ENCODE data around the gene CLDND2. TPM values are rescaled to one million over a fixed set of nuclear protein-coding genes. Genes with fewer than 3 reads are reported as not detected.
A peak's percentile ranks its signal among the peaks of the same experiment; 100 is the strongest.
"Not testable (repeated sequence)": the region's sequence is repeated elsewhere in the genome, so short reads cannot be mapped to it uniquely, and the experiment has no call there.

The CLDND2 gene
- total RNA-seq, 1 donor from 2014 or later: 1.9 TPM

GRCh38 chr19:51410950-51411748, 42.3 kb upstream of the CLDND2 start:
- ATAC-seq: no peak
- H3K36me3 ChIP-seq: no peaks in the 10 kb centered on the region
- peaks cover 5% of the 10 kb centered on the region for H3K27me3 ChIP-seq (ENCODE audit: low read depth)
- H3K9me3 ChIP-seq: no peaks in the 10 kb centered on the region
- no peak overlapping the region for H3K27ac ChIP-seq
- H3K4me3 ChIP-seq: no peak overlapping the region
- no peak for TF ChIP-seq CTCF (IDR thresholded peaks at IDR 0.05)
- intact Hi-C loops (cut with DNase I): no loop called here
- DNase-seq: no peak
- H3K4me1 ChIP-seq: no peaks in the 10 kb centered on the region

- no peaks in the 10 kb centered on the region for H3K36me3 ChIP-seq
- DNase-seq (no peak), ATAC-seq (peak; percentile 46 to 82)
- no peak overlapping the region for H3K27ac ChIP-seq
- peaks cover 7% of the 10 kb centered on the region for H3K9me3 ChIP-seq
- intact Hi-C loops (cut with DNase I): no loop called here
- TF ChIP-seq CTCF (IDR thresholded peaks at IDR 0.05): peak; percentile 36
- no peaks in the 10 kb centered on the region for H3K27me3 ChIP-seq (ENCODE audit: low read depth)
- H3K4me1 ChIP-seq: no peaks in the 10 kb centered on the region
- H3K4me3 ChIP-seq: no peak overlapping the region
Observed at GRCh38 chr19:51407511-51408131, 38.8 kb upstream of the CLDND2 start.

- H3K9me3 ChIP-seq: peaks cover 20% of the 10 kb centered on the region
- DNase-seq: no peak
Observed at GRCh38 chr19:51402117-51402516, 33.3 kb upstream of the CLDND2 start.

GRCh38 chr19:51399936-51400335, 31.1 kb upstream of the CLDND2 start:
- H3K27ac ChIP-seq; intact Hi-C loops (cut with DNase I); DNase-seq; H3K4me1 ChIP-seq; H3K4me3 ChIP-seq; H3K27me3 ChIP-seq (ENCODE audit: low read depth); H3K36me3 ChIP-seq; ATAC-seq: not testable (repeated sequence)
- peaks cover 20% of the 10 kb centered on the region for H3K9me3 ChIP-seq

More at GRCh38 chr19:51402117-51402516, 33.3 kb upstream of the CLDND2 start:
- intact Hi-C loops (cut with DNase I): no loop called here
- H3K27ac ChIP-seq: no peak overlapping the region
- no peaks in the 10 kb centered on the region for H3K27me3 ChIP-seq (ENCODE audit: low read depth)
- H3K4me1 ChIP-seq: no peaks in the 10 kb centered on the region
- no peaks in the 10 kb centered on the region for H3K36me3 ChIP-seq
- TF ChIP-seq CTCF (IDR thresholded peaks at IDR 0.05): no peak
- no peak overlapping the region for H3K4me3 ChIP-seq
- no peak for ATAC-seq

GRCh38 chr19:51399231-51399630, 30.4 kb upstream of the CLDND2 start:
- H3K4me3 ChIP-seq: no peak overlapping the region
- peaks cover 20% of the 10 kb centered on the region for H3K9me3 ChIP-seq
- no peak for TF ChIP-seq CTCF (IDR thresholded peaks at IDR 0.05)
- no peak overlapping the region for H3K27ac ChIP-seq
- H3K36me3 ChIP-seq: no peaks in the 10 kb centered on the region
- no peaks in the 10 kb centered on the region for H3K27me3 ChIP-seq (ENCODE audit: low read depth)
- no peak for DNase-seq
- no peak for ATAC-seq
- H3K4me1 ChIP-seq: peaks cover 11% of the 10 kb centered on the region
- intact Hi-C loops (cut with DNase I): no loop called here

- TF ChIP-seq CTCF (IDR thresholded peaks at IDR 0.05): peak; percentile 53
- Histone ChIP-seq H3K27me3 (ENCODE audit: low read depth) (no peaks in the 10 kb centered on the region), H3K36me3 (no peaks in the 10 kb centered on the region), H3K27ac (no peak overlapping the region), H3K9me3 (peaks cover 19% of the 10 kb centered on the region), H3K4me1 (peaks cover 11% of the 10 kb centered on the region), H3K4me3 (no peak overlapping the region)
- DNase-seq (no peak), ATAC-seq (no peak)
- intact Hi-C loops (cut with DNase I): no loop called here
Observed at GRCh38 chr19:51398096-51398704, 29.4 kb upstream of the CLDND2 start.

- intact Hi-C loops (cut with DNase I); DNase-seq; H3K36me3 ChIP-seq; ATAC-seq; H3K27me3 ChIP-seq (ENCODE audit: low read depth); H3K27ac ChIP-seq; H3K4me3 ChIP-seq: not testable (repeated sequence)
- Histone ChIP-seq H3K9me3 (peaks cover 12% of the 10 kb centered on the region), H3K4me1 (peaks cover 11% of the 10 kb centered on the region)
Observed at GRCh38 chr19:51397453-51397852, 28.6 kb upstream of the CLDND2 start.
